Measurements from ENCODE around the gene NXN.

GRCh38 chr17:917941-918740 lies 61.4 kb downstream of the NXN start:
- TF ChIP-seq RAD21 (IDR thresholded peaks at IDR 0.05; ENCODE audit: low read length) (no peak), USF2 (IDR thresholded peaks at IDR 0.05; ENCODE audit: borderline replicate concordance, low read depth, low read length) (no peak), CTCF (IDR thresholded peaks at IDR 0.05) (no peak), SIN3A (IDR thresholded peaks at IDR 0.05; ENCODE audit: borderline replicate concordance, low read depth, low read length) (no peak), POLR2AphosphoS5 (IDR thresholded peaks at IDR 0.05; ENCODE audit: low read depth, low read length) (no peak), USF1 (IDR thresholded peaks at IDR 0.05; ENCODE audit: borderline replicate concordance, low read depth) (no peak), FOXM1 (IDR thresholded peaks at IDR 0.05; ENCODE audit: low read depth) (no peak)
- TF ChIP-seq, protein P1, sequence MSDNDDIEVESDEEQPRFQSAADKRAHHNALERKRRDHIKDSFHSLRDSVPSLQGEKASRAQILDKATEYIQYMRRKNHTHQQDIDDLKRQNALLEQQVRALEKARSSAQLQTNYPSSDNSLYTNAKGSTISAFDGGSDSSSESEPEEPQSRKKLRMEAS (IDR thresholded peaks at IDR 0.05; ENCODE audit: low read depth): no peak
